Spinal cord (tissue), 10 donors: ENCODE measurements around the gene USP31. TPM values are rescaled to one million over a fixed set of nuclear protein-coding genes. Genes with fewer than 3 reads are reported as not detected.

Experiments
- DNase-seq, 6 donors: peaks; one replicate each; pipeline versions ENCODE4 v3.0.0 to v3.0.0-alpha.2; 2013 to 2015; ENCODE audit warnings: low spot score in 6 of 6, low read depth in 4 of 6
- H3K27ac ChIP-seq: one replicate; pipeline ENCODE4 v1.5.1; 2013; ENCODE audit warnings: low read depth, low read length, control low read depth
- H3K27me3 ChIP-seq: one replicate; pipeline ENCODE4 v1.6.1; 2013; ENCODE audit warnings: low read length; ENCODE audit not compliant: control insufficient read depth, insufficient read depth
- H3K36me3 ChIP-seq: one replicate; pipeline ENCODE4 v1.6.1; 2013; ENCODE audit warnings: low read length; ENCODE audit not compliant: control insufficient read depth, insufficient read depth
- H3K4me1 ChIP-seq: one replicate; pipeline ENCODE4 v1.6.1; 2013; ENCODE audit warnings: low read length; ENCODE audit not compliant: control insufficient read depth, insufficient read depth
- H3K4me3 ChIP-seq: one replicate; pipeline ENCODE4 v1.5.1; 2013; ENCODE audit warnings: low read depth, low read length, control low read depth
- H3K9me3 ChIP-seq: one replicate; pipeline ENCODE4 v1.6.1; 2013; ENCODE audit warnings: low read length; ENCODE audit not compliant: control insufficient read depth, insufficient read depth
- WGBS: methylation state at CpG from one replicate; pipeline ENCODE4 v1.1.5; 2013; ENCODE audit warnings: missing lambda C conversion rate; ENCODE audit not compliant: insufficient coverage; 5-methylcytosine and 5-hydroxymethylcytosine counted together
- polyA plus RNA-seq, 2 donors: library from polyadenylated mRNA; unstranded; fragments of 120-200 nt; gene quantifications; one replicate each; pipeline ENCODE4 v1.2.1, GENCODE V29; 2013; ENCODE audit not compliant: insufficient read length in 2 of 2
- total RNA-seq, 2 donors: library from RNA; depleted of rRNA in 1 of 2; stranded (reverse); fragments of 120-200 nt in 1 of 2; fragments of >200 nt in 1 of 2; gene quantifications; one replicate each; pipeline versions ENCODE4 v1.2.3 to v1.2.4, GENCODE V29; 2013 to 2014
- donor health status: healthy.

USP31 gene
- total and polyA plus RNA-seq, 4 donors: 10.7 to 22.5 (median 12.6) TPM

- H3K4me1 ChIP-seq: no peaks in the 10 kb centered on the region
- no peak overlapping the region for H3K4me3 ChIP-seq
- 100% methylated on average over 1 of the region's 4 CpGs for WGBS
- no peaks in the 10 kb centered on the region for H3K9me3 ChIP-seq
- no peaks in the 10 kb centered on the region for H3K27me3 ChIP-seq
- H3K36me3 ChIP-seq: no peaks in the 10 kb centered on the region
- no peak overlapping the region for H3K27ac ChIP-seq
- DNase-seq: no peak
Observed at GRCh38 chr16:23039118-23039517, 110.1 kb downstream of the USP31 start.

- Histone ChIP-seq H3K4me1 (peaks cover 2% of the 10 kb centered on the region), H3K36me3 (no peaks in the 10 kb centered on the region), H3K9me3 (no peaks in the 10 kb centered on the region), H3K27ac (no peak overlapping the region), H3K27me3 (no peaks in the 10 kb centered on the region), H3K4me3 (no peak overlapping the region)
- WGBS: no CpG with 5 or more reads among the region's 1 CpG
- no peak for DNase-seq
Observed at GRCh38 chr16:23035240-23035639, 114.0 kb downstream of the USP31 start.

- peaks cover 7% of the 10 kb centered on the region for H3K4me1 ChIP-seq
Observed at GRCh38 chr16:23031508-23032098, 117.6 kb downstream of the USP31 start.

GRCh38 chr16:23029733-23030420 lies 119.4 kb downstream of the USP31 start:
- Histone ChIP-seq H3K27me3 (no peaks in the 10 kb centered on the region), H3K4me1 (peaks cover 7% of the 10 kb centered on the region), H3K4me3 (no peak overlapping the region), H3K36me3 (no peaks in the 10 kb centered on the region), H3K9me3 (no peaks in the 10 kb centered on the region), H3K27ac (no peak overlapping the region)
- 63% methylated on average over 1 of the region's 6 CpGs for WGBS
- peak in 2 of 6 donors; percentile 50 to 78 for DNase-seq

More at GRCh38 chr16:23031508-23032098, 117.6 kb downstream of the USP31 start:
- Histone ChIP-seq H3K27me3 (no peaks in the 10 kb centered on the region), H3K9me3 (no peaks in the 10 kb centered on the region), H3K27ac (no peak overlapping the region), H3K4me3 (no peak overlapping the region), H3K36me3 (no peaks in the 10 kb centered on the region)
- no peak for DNase-seq
- 63% methylated on average over 6 of the region's 6 CpGs for WGBS

GRCh38 chr16:23027386-23027785 lies 121.9 kb downstream of the USP31 start:
- WGBS: 80% methylated on average over 1 of the region's 1 CpG
- H3K27me3 ChIP-seq: no peaks in the 10 kb centered on the region
- H3K27ac ChIP-seq: no peak overlapping the region
- H3K9me3 ChIP-seq: no peaks in the 10 kb centered on the region
- peaks cover 7% of the 10 kb centered on the region for H3K4me1 ChIP-seq
- H3K36me3 ChIP-seq: no peaks in the 10 kb centered on the region
- DNase-seq: no peak
- H3K4me3 ChIP-seq: no peak overlapping the region

GRCh38 chr16:23026784-23027362 lies 122.4 kb downstream of the USP31 start:
- DNase-seq: peak in 2 of 6 donors; percentile 18 to 43
- peaks cover 7% of the 10 kb centered on the region for H3K4me1 ChIP-seq
- WGBS: 8% methylated on average over 2 of the region's 3 CpGs
- H3K27ac ChIP-seq: no peak overlapping the region
- H3K27me3 ChIP-seq: no peaks in the 10 kb centered on the region
- no peak overlapping the region for H3K4me3 ChIP-seq
- no peaks in the 10 kb centered on the region for H3K9me3 ChIP-seq
- H3K36me3 ChIP-seq: no peaks in the 10 kb centered on the region

- WGBS: 86% methylated on average over 1 of the region's 4 CpGs
- peak in 1 of 6 donors; percentile 87 for DNase-seq
- no peaks in the 10 kb centered on the region for H3K9me3 ChIP-seq
- H3K4me3 ChIP-seq: no peak overlapping the region
- H3K4me1 ChIP-seq: peaks cover 7% of the 10 kb centered on the region
- no peaks in the 10 kb centered on the region for H3K36me3 ChIP-seq
- no peak overlapping the region for H3K27ac ChIP-seq
- no peaks in the 10 kb centered on the region for H3K27me3 ChIP-seq
Observed at GRCh38 chr16:23025692-23026307, 123.5 kb downstream of the USP31 start.

GRCh38 chr16:23024044-23024443 lies 125.2 kb downstream of the USP31 start:
- Histone ChIP-seq H3K27me3 (no peaks in the 10 kb centered on the region), H3K36me3 (no peaks in the 10 kb centered on the region), H3K4me1 (no peaks in the 10 kb centered on the region), H3K27ac (no peak overlapping the region), H3K9me3 (no peaks in the 10 kb centered on the region), H3K4me3 (no peak overlapping the region)
- WGBS: 80% methylated on average over 1 of the region's 4 CpGs
- DNase-seq: peak in 1 of 6 donors; percentile 55

GRCh38 chr16:23020084-23020483 lies 129.2 kb downstream of the USP31 start:
- Histone ChIP-seq H3K9me3 (no peaks in the 10 kb centered on the region), H3K27ac (no peak overlapping the region), H3K4me3 (no peak overlapping the region), H3K36me3 (no peaks in the 10 kb centered on the region), H3K4me1 (no peaks in the 10 kb centered on the region), H3K27me3 (no peaks in the 10 kb centered on the region)
- 98% methylated on average over 3 of the region's 3 CpGs for WGBS
- DNase-seq: no peak
